HG03196 (cell line): ENCODE data around the gene TCP11X1.
"Not testable (repeated sequence)": the region's sequence is repeated elsewhere in the genome, so short reads cannot be mapped to it uniquely, and the experiment has no call there.

ENCODE experiments used
- ATAC-seq: cut with Tn5 transposase; IDR thresholded peaks from one replicate; pipeline ENCODE4 v1.9.1; 2021; ENCODE audit not compliant: unreplicated experiment

Gene TCP11X1

GRCh38 chrX:102214986-102215385, at the start of gene TCP11X1:
TCP11X1 (plus strand) TSS chrX:102215301.
- ATAC-seq, result not testable (repeated sequence)

- ATAC-seq, result no peak
Measured at GRCh38 chrX:102185967-102186720, 29.0 kb upstream of the TCP11X1 start.

- ATAC-seq, result not testable (repeated sequence)
Measured at GRCh38 chrX:102207940-102208339, 7.2 kb upstream of the TCP11X1 start.

- ATAC-seq, result not testable (repeated sequence)
Measured at GRCh38 chrX:102216497-102216896, 1.4 kb downstream of the TCP11X1 start.

GRCh38 chrX:102235678-102236077, 20.6 kb downstream of the TCP11X1 start:
- not testable (repeated sequence) for ATAC-seq

GRCh38 chrX:102240265-102240664, 25.2 kb downstream of the TCP11X1 start:
- ATAC-seq, result not testable (repeated sequence)

- not testable (repeated sequence) for ATAC-seq
Measured at GRCh38 chrX:102246893-102247292, 31.8 kb downstream of the TCP11X1 start, which contains the start of gene NXF2. NXF2 (plus strand) TSS chrX:102247167; CDS start chrX:102307079, 59,912 bp downstream.

- ATAC-seq, result not testable (repeated sequence)
Measured at GRCh38 chrX:102272231-102272630, 57.1 kb downstream of the TCP11X1 start.
